Tibial nerve (tissue), 4 donors: ENCODE data around the gene UBE2L3. TPM values are rescaled to one million over a fixed set of nuclear protein-coding genes. Genes with fewer than 3 reads are reported as not detected.
"Not testable (repeated sequence)": the region's sequence is repeated elsewhere in the genome, so short reads cannot be mapped to it uniquely, and the experiment has no call there.

Experiments
- DNase-seq, 2 donors: peaks; one replicate each; pipeline ENCODE4 v3.0.0-alpha.2; 2019; ENCODE audit warnings: low spot score in 2 of 2
- H3K27ac ChIP-seq, 4 donors: fragments of 200-600 bp; sonication (generic) in 3 of 4; one replicate each; pipeline ENCODE4 v1.5.1; 2017 to 2019; ENCODE audit warnings: mild to moderate bottlenecking in 1 of 4
- H3K27me3 ChIP-seq, 2 donors: fragments of 200-600 bp; sonication (generic) in 1 of 2; one replicate each; pipeline versions ENCODE4 v1.5.1 to v1.6.0; 2017 to 2019
- H3K36me3 ChIP-seq, 3 donors: fragments of 200-600 bp; sonication (generic); one replicate each; pipeline ENCODE4 v1.5.1; 2018 to 2019
- H3K4me1 ChIP-seq, 4 donors: fragments of 200-600 bp; sonication (generic) in 3 of 4; one replicate each; pipeline ENCODE4 v1.5.1; 2017 to 2019
- H3K4me3 ChIP-seq, 4 donors: fragments of 200-600 bp; sonication (generic) in 3 of 4; one replicate each; pipeline ENCODE4 v1.5.1; 2017 to 2019; ENCODE audit warnings: mild to moderate bottlenecking in 1 of 4, moderate library complexity in 1 of 4
- H3K9me3 ChIP-seq, 4 donors: fragments of 200-600 bp; sonication (generic) in 3 of 4; one replicate each; pipeline ENCODE4 v1.5.1; 2017 to 2019
- EP300 ChIP-seq, 2 donors: sonication (generic); formaldehyde crosslinking; IDR thresholded peaks; one replicate each; pipeline ENCODE4 v1.6.1; 2017; ENCODE audit warnings: antibody characterized with exemption in 2 of 2, mild to moderate bottlenecking in 1 of 2
- POLR2A ChIP-seq, 2 donors: fragments of 450-650 bp; IDR thresholded peaks; one replicate each; pipeline ENCODE4 v1.6.1; 2017; ENCODE audit warnings: antibody characterized with exemption in 2 of 2, mild to moderate bottlenecking in 2 of 2, moderate library complexity in 2 of 2
- WGBS, 2 donors: methylation state at CpG; one replicate each; pipeline ENCODE4 v1.1.5; 2018; 5-methylcytosine and 5-hydroxymethylcytosine counted together
- total RNA-seq, 4 donors: library from RNA; depleted of rRNA; stranded (reverse); fragments of >200 nt; gene quantifications; one replicate each; pipeline ENCODE4 v1.1.0, GENCODE V29; 2016
- TF ChIP-seq, protein P1 (sequence below), 5 experiments: fragments of 200-600 bp in 3 of 5; fragments of 450-650 bp in 2 of 5; sonication (generic) in 3 of 5; IDR thresholded peaks; one replicate each; pipeline ENCODE4 v1.5.1; 2016 to 2019; ENCODE audit warnings: antibody characterized with exemption in 5 of 5, mild to moderate bottlenecking in 3 of 5, moderate library complexity in 2 of 5

The UBE2L3 gene
- total RNA-seq, 4 donors from 2014 or later: 32.0 to 45.0 (median 37.8) TPM

- Histone ChIP-seq H3K27me3 (no peaks in the 10 kb centered on the region), H3K9me3 (no peaks in the 10 kb centered on the region), H3K36me3 (no peaks in the 10 kb centered on the region), H3K4me3 (no peak overlapping the region), H3K4me1 (peaks cover 0 to 44% (median 0%) of the 10 kb centered on the region in 4 donors), H3K27ac (no peak overlapping the region)
- no peak for DNase-seq
- WGBS, 2 donors: 91 to 97% methylated on average over 6 of the region's 6 CpGs
- TF ChIP-seq POLR2A (IDR thresholded peaks at IDR 0.05) (no peak), EP300 (IDR thresholded peaks at IDR 0.05) (no peak)
- TF ChIP-seq, protein P1, sequence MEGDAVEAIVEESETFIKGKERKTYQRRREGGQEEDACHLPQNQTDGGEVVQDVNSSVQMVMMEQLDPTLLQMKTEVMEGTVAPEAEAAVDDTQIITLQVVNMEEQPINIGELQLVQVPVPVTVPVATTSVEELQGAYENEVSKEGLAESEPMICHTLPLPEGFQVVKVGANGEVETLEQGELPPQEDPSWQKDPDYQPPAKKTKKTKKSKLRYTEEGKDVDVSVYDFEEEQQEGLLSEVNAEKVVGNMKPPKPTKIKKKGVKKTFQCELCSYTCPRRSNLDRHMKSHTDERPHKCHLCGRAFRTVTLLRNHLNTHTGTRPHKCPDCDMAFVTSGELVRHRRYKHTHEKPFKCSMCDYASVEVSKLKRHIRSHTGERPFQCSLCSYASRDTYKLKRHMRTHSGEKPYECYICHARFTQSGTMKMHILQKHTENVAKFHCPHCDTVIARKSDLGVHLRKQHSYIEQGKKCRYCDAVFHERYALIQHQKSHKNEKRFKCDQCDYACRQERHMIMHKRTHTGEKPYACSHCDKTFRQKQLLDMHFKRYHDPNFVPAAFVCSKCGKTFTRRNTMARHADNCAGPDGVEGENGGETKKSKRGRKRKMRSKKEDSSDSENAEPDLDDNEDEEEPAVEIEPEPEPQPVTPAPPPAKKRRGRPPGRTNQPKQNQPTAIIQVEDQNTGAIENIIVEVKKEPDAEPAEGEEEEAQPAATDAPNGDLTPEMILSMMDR (IDR thresholded peaks at IDR 0.05): no peak
Observed at GRCh38 chr22:21602579-21602978, 35.1 kb downstream of the UBE2L3 start.

GRCh38 chr22:21603973-21604372, 36.5 kb downstream of the UBE2L3 start:
- 82 to 84% methylated on average over 9 of the region's 9 CpGs for WGBS, 2 donors
- H3K9me3 ChIP-seq: no peaks in the 10 kb centered on the region
- peaks cover 0 to 42% (median 0%) of the 10 kb centered on the region in 4 donors for H3K4me1 ChIP-seq
- no peaks in the 10 kb centered on the region for H3K27me3 ChIP-seq
- DNase-seq: no peak
- H3K4me3 ChIP-seq: no peak overlapping the region
- no peaks in the 10 kb centered on the region for H3K36me3 ChIP-seq
- TF ChIP-seq, protein P1 (IDR thresholded peaks at IDR 0.05): no peak
- TF ChIP-seq EP300 (IDR thresholded peaks at IDR 0.05) (no peak), POLR2A (IDR thresholded peaks at IDR 0.05) (no peak)
- no peak overlapping the region for H3K27ac ChIP-seq

DNA sequence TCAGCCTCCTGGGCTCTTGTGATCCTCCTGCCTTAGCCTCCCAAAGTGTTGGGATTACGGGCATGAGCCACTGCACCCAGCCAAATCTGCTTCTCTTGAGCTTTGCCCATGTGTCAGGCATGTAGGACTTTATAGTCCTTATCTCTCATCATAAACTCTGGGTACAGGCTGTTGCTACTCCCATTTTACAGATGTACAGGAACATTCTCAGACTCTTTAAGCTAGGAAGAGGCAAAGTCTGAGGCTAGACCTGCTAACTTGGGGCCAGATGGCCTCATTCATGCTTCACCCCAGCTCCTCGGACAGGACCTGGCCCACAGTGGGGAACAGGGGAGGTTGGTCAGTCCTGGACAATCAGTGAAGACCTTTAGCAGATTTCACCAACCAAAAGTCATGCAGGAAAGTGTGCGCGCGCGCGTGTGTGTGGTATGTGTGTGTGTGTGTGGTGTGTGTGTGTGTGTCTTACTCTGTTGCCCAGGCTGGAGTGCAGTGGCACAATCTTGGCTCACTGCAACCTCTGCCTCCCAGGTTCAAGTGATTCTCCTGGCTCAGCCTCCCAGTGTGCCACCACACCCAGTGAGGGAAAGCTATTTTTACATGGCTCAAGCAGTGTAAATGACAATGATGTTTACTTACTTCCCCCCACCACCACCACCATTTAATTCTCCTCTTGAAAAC, 38.5 kb downstream of the UBE2L3 start:
- no peak overlapping the region for H3K4me3 ChIP-seq
- DNase-seq: no peak

DNA sequence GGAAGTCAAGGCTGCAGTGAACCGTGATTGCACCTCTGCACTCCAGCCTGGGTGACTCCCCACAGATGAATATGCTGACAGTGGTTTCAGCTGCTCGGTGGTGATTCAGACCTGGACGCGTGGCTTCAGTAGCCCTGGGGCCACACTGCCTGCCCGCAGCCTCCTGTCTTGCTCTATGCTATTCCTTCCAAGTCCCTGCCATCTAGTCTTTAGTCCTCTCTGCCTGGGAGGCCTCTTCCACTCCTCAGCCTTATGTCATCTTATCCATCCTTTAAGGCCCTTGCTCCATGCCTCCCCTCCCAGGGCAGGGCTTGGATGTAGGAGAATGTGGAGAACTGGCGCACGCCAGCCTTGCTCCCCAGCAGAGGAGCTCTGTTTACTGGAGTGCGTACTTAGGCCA, 39.3 kb downstream of the UBE2L3 start:
- TF ChIP-seq POLR2A (IDR thresholded peaks at IDR 0.05) (no peak), EP300 (IDR thresholded peaks at IDR 0.05) (no peak)
- TF ChIP-seq, protein P1 (IDR thresholded peaks at IDR 0.05): no peak
- Histone ChIP-seq H3K9me3 (no peaks in the 10 kb centered on the region), H3K36me3 (peaks cover 0 to 24% (median 7%) of the 10 kb centered on the region in 3 donors), H3K4me3 (no peak overlapping the region), H3K4me1 (peaks cover 0 to 30% (median 0%) of the 10 kb centered on the region in 4 donors), H3K27me3 (no peaks in the 10 kb centered on the region), H3K27ac (no peak overlapping the region)
- WGBS, 2 donors: 94 to 96% methylated on average over 8 of the region's 8 CpGs
- DNase-seq: no peak

More for the DNA sequence above, 38.5 kb downstream of the UBE2L3 start:
- Histone ChIP-seq H3K27me3 (no peaks in the 10 kb centered on the region), H3K36me3 (peaks cover 0 to 17% (median 3%) of the 10 kb centered on the region in 3 donors), H3K4me1 (peaks cover 0 to 30% (median 0%) of the 10 kb centered on the region in 4 donors), H3K27ac (no peak overlapping the region), H3K9me3 (no peaks in the 10 kb centered on the region)
- 94 to 100% methylated on average over 7 of the region's 7 CpGs for WGBS, 2 donors
- TF ChIP-seq, protein P1 (IDR thresholded peaks at IDR 0.05): no peak
- TF ChIP-seq POLR2A (IDR thresholded peaks at IDR 0.05) (no peak), EP300 (IDR thresholded peaks at IDR 0.05) (no peak)

GRCh38 chr22:21609556-21610157, 42.1 kb downstream of the UBE2L3 start:
- peaks cover 0 to 25% (median 0%) of the 10 kb centered on the region in 4 donors for H3K4me1 ChIP-seq
- not testable (repeated sequence) for H3K9me3 ChIP-seq, H3K27me3 ChIP-seq, H3K27ac ChIP-seq, DNase-seq, H3K4me3 ChIP-seq
- WGBS, 2 donors: 93 to 97% methylated on average over 11 of the region's 11 CpGs
- H3K36me3 ChIP-seq: peaks cover 0 to 48% (median 14%) of the 10 kb centered on the region in 3 donors
